ENCODE data around the gene ANK2. TPM values are rescaled to one million over a fixed set of nuclear protein-coding genes. Genes with fewer than 3 reads are reported as not detected.

The ANK2 gene
- total RNA-seq, 3 donors from 2014 or later: 7.6 to 69.3 (median 21.0) TPM

- H3K9me3 ChIP-seq: no peaks in the 10 kb centered on the region
- no peak overlapping the region for H3K4me3 ChIP-seq
- intact Hi-C loops (cut with DNase I, micrococcal nuclease): no loop called here
- ATAC-seq (no peak), DNase-seq (no peak)
- no peaks in the 10 kb centered on the region for H3K36me3 ChIP-seq (ENCODE audit: low read depth)
- no peak for TF ChIP-seq CTCF (IDR thresholded peaks at IDR 0.05)
- H3K4me1 ChIP-seq (ENCODE audit: low read depth): no peaks in the 10 kb centered on the region
These were observed 41.3 kb upstream of the ANK2 start for GRCh38 chr4:113008135-113008534.

GRCh38 chr4:113008716-113009115 is 40.7 kb upstream of the ANK2 start:
- Histone ChIP-seq H3K4me3 (no peak overlapping the region), H3K36me3 (ENCODE audit: low read depth) (no peaks in the 10 kb centered on the region), H3K4me1 (ENCODE audit: low read depth) (no peaks in the 10 kb centered on the region), H3K9me3 (no peaks in the 10 kb centered on the region)
- intact Hi-C loops (cut with DNase I, micrococcal nuclease): no loop called here
- DNase-seq (no peak), ATAC-seq (no peak)
- TF ChIP-seq CTCF (IDR thresholded peaks at IDR 0.05): no peak

GRCh38 chr4:113009461-113009860 is 40.0 kb upstream of the ANK2 start:
- DNase-seq: no peak
- intact Hi-C loops (cut with DNase I, micrococcal nuclease): no loop called here

GRCh38 chr4:113012122-113012725 is 37.2 kb upstream of the ANK2 start:
- intact Hi-C loops (cut with DNase I, micrococcal nuclease): no loop called here
- DNase-seq (no peak), ATAC-seq (no peak)
- TF ChIP-seq CTCF (IDR thresholded peaks at IDR 0.05): no peak
- no peaks in the 10 kb centered on the region for H3K9me3 ChIP-seq
- H3K4me3 ChIP-seq: no peak overlapping the region
- no peaks in the 10 kb centered on the region for H3K4me1 ChIP-seq (ENCODE audit: low read depth)
- no peaks in the 10 kb centered on the region for H3K36me3 ChIP-seq (ENCODE audit: low read depth)

More at GRCh38 chr4:113009461-113009860, 40.0 kb upstream of the ANK2 start:
- Histone ChIP-seq H3K4me1 (ENCODE audit: low read depth) (no peaks in the 10 kb centered on the region), H3K36me3 (ENCODE audit: low read depth) (no peaks in the 10 kb centered on the region), H3K9me3 (no peaks in the 10 kb centered on the region), H3K4me3 (no peak overlapping the region)
- no peak for TF ChIP-seq CTCF (IDR thresholded peaks at IDR 0.05)
- ATAC-seq: no peak

- no peaks in the 10 kb centered on the region for H3K36me3 ChIP-seq (ENCODE audit: low read depth)
- no peak for DNase-seq
- ATAC-seq: no peak
- no peaks in the 10 kb centered on the region for H3K4me1 ChIP-seq (ENCODE audit: low read depth)
- TF ChIP-seq CTCF (IDR thresholded peaks at IDR 0.05): no peak
- H3K4me3 ChIP-seq: no peak overlapping the region
- intact Hi-C loops (cut with DNase I, micrococcal nuclease): no loop called here
- no peaks in the 10 kb centered on the region for H3K9me3 ChIP-seq
These were observed 36.7 kb upstream of the ANK2 start for GRCh38 chr4:113012786-113013185.

- H3K9me3 ChIP-seq: no peaks in the 10 kb centered on the region
- DNase-seq (no peak), ATAC-seq (no peak)
- intact Hi-C loops (cut with DNase I, micrococcal nuclease): no loop called here
- no peaks in the 10 kb centered on the region for H3K4me1 ChIP-seq (ENCODE audit: low read depth)
- H3K4me3 ChIP-seq: no peak overlapping the region
- no peak for TF ChIP-seq CTCF (IDR thresholded peaks at IDR 0.05)
- H3K36me3 ChIP-seq (ENCODE audit: low read depth): no peaks in the 10 kb centered on the region
These were observed 35.7 kb upstream of the ANK2 start for GRCh38 chr4:113013751-113014150.

All from mucosa of descending colon (tissue), 3 donors.